HG03571 (cell line): ENCODE data around the gene TTC14.
"Not testable (repeated sequence)": the region's sequence is repeated elsewhere in the genome, so short reads cannot be mapped to it uniquely, and the experiment has no call there.

Experiments used
- ATAC-seq: cut with Tn5 transposase; IDR thresholded peaks from one replicate; pipeline ENCODE4 v1.9.1; 2021; ENCODE audit not compliant: unreplicated experiment

Gene TTC14, protein sequence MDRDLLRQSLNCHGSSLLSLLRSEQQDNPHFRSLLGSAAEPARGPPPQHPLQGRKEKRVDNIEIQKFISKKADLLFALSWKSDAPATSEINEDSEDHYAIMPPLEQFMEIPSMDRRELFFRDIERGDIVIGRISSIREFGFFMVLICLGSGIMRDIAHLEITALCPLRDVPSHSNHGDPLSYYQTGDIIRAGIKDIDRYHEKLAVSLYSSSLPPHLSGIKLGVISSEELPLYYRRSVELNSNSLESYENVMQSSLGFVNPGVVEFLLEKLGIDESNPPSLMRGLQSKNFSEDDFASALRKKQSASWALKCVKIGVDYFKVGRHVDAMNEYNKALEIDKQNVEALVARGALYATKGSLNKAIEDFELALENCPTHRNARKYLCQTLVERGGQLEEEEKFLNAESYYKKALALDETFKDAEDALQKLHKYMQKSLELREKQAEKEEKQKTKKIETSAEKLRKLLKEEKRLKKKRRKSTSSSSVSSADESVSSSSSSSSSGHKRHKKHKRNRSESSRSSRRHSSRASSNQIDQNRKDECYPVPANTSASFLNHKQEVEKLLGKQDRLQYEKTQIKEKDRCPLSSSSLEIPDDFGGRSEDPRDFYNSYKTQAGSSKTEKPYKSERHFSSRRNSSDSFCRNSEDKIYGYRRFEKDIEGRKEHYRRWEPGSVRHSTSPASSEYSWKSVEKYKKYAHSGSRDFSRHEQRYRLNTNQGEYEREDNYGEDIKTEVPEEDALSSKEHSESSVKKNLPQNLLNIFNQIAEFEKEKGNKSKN

GRCh38 chr3:180601688-180602666 lies at the start of gene TTC14:
TSS of gene TTC14 (plus strand) at chr3:180602163. CDS start at chr3:180602262, 99 bp downstream.
- ATAC-seq: peak; percentile 98

DNA sequence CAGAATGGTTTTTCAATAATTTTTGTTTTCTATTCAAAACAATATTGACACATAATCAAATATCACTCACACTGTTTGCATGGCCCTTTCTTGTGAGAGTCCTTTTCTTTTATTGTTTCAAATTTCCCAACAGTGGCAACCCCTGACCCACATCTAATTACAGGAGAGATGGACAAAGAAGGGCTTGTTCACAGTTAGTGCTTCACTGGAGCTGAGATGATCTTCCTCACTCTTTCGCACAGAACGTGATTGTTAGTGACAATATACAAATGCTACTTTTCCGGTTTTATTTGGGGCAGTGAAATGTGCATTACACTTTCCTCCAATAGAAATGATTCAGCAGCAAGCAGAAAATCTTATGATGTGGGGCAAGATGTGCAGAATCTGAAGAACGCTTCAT lies 38.6 kb upstream of the TTC14 start:
- no peak for ATAC-seq

DNA sequence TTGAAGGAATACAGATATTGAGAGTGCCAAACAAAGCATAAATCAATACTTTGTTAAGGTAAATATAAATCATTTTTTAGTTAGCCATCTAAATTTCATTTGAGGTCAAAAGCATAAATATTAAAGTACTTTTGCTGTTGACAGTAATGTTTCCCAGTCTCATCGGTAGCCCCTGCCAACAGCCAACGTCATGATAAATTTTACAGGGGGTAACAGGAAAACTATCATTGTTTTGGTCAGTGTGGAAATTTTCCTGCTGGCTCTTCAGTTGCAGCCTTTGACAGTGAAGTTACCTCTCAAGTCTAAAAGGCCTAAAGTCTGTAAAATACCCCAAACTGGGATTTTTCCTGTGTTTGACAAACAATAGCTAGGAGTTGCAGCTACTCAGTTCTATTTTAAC lies 37.3 kb upstream of the TTC14 start:
- no peak for ATAC-seq

DNA sequence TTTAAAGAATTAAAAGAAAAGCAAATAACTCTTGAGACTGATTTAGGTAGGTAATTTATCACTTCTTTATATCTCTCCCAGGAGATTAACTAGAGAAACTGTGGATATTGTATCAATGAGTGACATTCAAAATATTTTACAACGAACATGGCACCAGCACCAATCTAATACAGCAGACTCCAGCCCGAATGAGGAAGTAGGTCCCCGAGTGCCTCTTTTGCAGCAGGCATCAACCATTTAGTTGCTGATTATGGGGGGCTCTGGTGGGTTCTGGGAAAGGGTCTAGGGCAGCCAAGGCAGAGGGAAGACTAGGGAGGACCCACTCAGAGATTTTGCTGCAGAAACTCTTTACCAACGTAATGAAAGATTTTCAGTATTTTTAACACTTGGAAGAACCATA lies 31.7 kb upstream of the TTC14 start:
- ATAC-seq: no peak

DNA sequence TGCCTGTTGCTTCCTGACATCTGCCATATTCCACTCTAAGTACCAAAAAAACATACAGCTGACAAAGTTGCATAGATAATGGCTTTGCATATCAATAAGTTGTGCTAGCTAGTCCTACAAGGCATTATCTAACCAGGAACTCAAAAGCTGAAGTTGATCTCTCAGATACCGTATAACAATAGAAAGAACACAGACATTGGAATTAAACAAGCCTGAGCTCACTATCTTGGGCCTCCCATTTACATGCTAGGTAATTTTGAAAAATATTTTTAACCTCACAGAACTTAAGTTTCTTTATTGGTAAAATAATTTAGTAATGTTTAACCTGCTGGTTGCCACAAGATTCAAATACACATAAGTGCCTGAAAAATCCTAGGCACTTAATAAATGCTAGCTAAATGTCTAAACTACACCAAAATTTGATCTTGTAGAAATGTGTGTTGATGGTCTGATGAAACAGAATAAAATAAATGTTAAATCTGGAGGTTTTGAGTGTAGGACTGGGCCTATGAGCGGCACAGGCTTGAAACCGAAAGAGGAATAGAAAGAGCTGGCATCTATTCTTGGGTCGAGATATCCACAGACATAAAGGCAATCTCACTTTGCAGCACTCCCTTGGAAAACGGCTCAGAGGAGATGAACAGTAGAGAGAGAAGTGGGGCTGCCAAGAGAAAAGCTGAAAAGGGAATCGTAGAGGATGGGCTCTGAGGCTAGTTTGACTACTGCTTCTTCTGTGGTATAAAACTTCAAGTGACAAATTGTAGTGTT lies 29.9 kb upstream of the TTC14 start:
- ATAC-seq: peak; percentile 86

DNA sequence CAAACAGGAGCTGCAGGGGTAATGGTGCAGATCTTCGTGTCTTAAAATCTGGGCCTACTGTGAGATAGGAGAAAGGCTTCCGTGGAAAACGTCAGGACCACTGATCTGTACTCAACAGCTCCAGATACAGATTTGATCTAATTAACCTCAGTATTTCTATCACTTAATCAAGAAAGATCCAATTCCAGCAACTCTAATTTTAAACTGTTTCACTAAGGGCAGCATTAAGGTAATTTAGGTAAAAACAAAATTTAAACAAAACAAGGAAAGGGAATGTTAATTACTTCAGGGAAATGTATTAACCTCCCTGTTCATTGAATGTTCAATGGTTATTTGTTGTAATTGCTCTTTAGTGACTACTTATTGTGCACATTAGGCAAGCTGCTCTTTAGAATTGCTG lies 26.4 kb upstream of the TTC14 start:
- ATAC-seq: no peak

GRCh38 chr3:180580934-180581333 lies 21.0 kb upstream of the TTC14 start:
- no peak for ATAC-seq

- ATAC-seq: no peak
These were observed 11.6 kb upstream of the TTC14 start for GRCh38 chr3:180590396-180590795.

DNA sequence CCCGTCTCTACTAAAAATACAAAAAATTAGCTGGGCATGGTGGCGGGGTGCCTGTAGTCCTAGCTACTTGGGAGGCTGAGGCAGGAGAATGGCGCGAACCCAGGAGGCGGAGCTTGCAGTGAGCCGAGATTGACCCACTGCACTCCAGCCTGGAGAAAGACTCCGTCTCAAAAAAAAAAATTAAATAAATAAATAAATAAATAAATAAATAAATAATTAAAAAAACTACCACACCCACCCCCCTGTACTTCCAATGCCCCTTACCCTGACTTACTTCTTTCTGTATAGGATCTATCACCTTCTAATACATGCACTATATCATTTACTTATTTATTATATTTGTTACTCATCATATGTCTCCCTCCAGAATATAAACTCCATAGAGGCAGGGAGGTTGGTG lies 8.3 kb upstream of the TTC14 start:
- not testable (repeated sequence) for ATAC-seq

DNA sequence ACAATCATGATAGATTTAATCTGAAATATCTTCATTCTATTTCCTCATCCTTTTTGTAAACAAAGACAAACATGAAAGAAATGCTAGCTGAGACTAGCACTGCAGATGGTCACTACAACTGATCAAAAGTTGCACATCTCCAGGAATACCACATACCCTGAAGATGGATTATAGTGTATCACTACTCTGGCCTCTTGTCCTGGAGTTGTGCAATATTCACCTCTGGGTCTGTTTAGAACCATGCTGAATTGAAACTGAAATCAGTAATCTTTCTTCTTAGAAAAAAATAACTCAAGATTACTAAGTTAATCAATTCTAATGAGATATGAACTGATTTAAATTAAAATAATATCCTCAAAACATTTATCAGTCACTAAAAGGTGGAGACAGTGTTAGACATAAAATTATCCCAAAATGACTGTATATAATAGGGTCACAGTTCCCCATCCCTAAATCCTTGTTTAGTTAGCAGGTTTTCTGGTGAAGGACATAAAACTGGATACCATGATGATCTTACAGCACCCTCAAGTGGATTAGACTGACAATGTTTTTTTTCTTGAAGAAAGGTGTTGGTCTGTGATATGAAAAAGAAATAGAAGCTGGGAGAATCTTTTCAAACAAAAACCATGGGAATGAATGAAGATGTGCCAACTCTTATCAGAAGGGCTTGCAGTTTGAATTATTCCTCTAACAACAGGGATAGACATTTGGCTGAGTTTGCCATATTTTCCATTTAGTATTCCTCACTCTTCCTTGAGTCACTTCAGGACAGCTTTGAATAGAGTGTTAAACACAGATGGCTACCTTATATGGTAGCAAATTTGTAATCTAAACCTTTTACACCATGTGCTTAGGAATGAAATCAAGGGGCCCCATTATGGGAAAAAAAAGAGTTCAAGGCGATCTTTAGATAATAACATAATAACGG lies 7.1 kb upstream of the TTC14 start:
- no peak for ATAC-seq

GRCh38 chr3:180595559-180595935 lies 6.4 kb upstream of the TTC14 start:
- ATAC-seq: no peak

GRCh38 chr3:180600473-180600872 lies 1.5 kb upstream of the TTC14 start:
- no peak for ATAC-seq

DNA sequence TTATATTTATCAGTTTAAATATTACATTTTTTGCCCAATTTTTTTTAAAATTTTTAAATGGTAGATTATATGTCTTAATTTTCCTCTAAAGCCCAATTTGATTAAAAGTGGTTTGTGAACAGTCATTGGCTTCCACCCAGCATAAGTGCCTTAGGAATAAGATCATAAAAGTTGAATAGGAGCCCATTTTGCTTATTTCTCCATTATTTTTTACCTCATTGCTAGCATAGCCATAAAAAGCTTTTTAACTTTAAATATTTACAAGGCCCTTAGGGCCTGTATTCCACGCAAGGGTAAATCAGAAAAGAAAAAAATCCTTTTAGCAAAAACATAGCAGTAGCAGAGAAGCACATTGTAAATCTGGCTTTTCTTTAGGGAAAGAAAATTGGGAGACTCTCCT lies 9.0 kb downstream of the TTC14 start:
- ATAC-seq: no peak

DNA sequence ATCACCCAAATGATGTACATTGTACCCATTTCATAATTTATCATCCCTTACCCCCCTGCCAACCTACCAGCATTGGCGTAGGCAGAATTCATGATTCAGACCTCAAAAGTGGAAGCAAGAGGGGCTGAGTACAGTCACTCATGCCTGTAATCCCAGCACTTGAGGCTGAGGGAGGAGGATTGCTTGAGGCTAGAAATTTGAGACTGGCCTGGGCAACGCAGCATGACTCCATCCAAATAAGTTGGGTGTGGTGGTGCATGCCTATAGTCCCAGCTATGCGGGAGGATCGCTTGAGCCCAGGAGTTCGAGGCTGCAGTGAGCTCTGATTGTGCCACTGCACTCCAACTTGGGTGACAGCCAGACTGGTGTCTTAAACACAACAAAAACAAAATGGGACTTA lies 10.4 kb downstream of the TTC14 start:
- no peak for ATAC-seq

DNA sequence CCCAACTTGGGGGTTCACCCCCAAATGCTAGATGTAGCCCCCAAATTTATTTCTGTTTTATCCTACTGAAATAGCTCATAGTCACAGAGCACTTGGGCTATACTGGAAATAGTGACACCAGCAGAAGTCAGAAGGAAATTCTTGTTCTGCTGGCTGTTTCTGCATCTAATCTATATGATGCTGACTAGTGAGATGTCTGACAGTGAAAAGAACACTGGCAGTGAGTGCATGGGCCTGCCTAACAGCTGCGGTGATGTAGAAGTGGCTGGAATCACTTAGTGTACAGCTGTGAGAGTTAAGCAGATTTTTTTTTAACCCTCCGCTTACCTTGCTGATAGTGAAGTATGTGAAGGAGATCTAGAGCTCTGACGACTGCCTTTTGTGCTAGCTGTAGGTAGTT lies 14.0 kb downstream of the TTC14 start:
- no peak for ATAC-seq

DNA sequence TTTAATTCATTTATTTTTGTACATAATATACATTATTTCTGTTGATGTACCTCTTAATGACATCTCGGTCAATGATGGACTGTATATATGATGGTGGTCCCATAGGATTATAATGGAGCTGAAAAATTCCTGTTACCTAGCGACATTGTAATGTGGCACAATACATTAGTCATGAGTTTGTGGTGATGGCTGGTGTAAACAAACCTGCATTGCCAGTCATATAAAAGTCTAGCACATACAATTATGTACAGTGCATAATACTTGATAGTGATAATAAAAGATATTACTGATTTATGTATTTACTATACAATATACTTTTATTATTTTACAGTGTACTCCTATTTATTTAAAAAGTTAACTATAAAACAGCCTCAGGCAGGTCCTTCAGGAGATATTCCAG lies 15.1 kb downstream of the TTC14 start:
- ATAC-seq: no peak

DNA sequence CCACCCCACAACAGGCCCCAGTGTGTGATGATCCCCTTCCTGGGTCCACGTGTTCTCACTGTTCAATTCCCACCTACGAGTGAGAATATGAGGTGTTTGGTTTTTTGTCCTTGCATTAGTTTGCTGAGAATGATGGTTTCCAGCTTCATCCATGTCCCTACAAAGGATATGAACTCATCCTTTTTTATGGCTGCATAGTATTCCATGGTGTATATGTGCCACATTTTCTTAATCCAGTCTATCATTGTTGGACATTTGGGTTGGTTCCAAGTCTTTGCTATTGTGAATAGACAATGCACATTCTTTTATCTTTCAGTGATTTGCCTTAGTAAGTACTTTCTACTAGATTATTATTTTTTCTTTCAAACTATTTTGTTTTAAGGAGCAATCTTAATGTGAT lies 16.6 kb downstream of the TTC14 start:
- not testable (repeated sequence) for ATAC-seq

DNA sequence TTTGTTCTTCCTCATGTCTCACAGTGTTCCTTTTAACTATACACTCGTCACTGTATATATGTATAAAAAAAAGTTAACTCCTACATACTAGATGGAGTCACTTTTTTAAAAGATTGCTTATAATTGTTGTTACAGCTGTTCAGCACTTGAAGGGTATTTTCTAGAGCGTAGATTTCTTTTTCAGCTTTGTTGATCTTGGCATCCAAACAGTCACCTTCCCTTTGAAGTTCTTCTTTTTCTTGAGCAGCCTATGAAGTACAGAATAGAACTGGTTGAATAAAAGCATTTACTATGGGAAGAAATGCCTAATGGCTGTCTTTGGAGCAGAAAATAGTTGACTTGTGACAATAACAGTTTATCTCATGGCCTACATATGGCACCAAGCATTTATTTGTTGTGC lies 17.8 kb downstream of the TTC14 start:
- ATAC-seq: no peak

DNA sequence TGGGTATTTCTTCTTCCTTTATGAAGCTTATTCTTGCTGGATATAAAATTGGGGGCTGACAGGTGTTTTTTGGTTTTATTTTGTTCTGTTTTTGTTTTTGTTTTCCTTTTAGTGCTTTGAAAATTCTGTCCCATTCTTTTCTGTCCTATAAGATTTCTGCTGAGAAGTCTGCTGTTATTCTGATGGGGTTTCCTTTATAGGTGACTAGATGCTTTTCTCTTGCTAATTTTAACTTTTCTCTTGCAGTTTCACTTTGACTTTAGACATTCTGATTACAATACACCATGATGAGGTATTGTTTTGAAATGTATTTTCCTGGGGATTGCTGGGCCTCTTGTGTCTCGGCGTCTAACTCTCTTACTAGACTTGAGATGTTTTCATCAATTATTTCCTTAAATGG lies 22.8 kb downstream of the TTC14 start:
- ATAC-seq: no peak
